GM12874 (cell line): Measurements from ENCODE around the gene ERLIN1.

ENCODE experiments used
- CTCF ChIP-seq: IDR thresholded peaks from 2 replicates; pipeline ENCODE4 v1.5.1; 2011; ENCODE audit warnings: low read depth, mild to moderate bottlenecking, control low read depth, low read length, moderate library complexity; ENCODE audit not compliant: insufficient read depth

ERLIN1 gene

GRCh38 chr10:100155936-100156335, 29.9 kb downstream of the ERLIN1 start:
- TF ChIP-seq CTCF, result no peak

GRCh38 chr10:100154666-100155065, 31.2 kb downstream of the ERLIN1 start:
- TF ChIP-seq CTCF, result no peak

GRCh38 chr10:100153239-100153825, 32.5 kb downstream of the ERLIN1 start:
- TF ChIP-seq CTCF, result no peak

DNA sequence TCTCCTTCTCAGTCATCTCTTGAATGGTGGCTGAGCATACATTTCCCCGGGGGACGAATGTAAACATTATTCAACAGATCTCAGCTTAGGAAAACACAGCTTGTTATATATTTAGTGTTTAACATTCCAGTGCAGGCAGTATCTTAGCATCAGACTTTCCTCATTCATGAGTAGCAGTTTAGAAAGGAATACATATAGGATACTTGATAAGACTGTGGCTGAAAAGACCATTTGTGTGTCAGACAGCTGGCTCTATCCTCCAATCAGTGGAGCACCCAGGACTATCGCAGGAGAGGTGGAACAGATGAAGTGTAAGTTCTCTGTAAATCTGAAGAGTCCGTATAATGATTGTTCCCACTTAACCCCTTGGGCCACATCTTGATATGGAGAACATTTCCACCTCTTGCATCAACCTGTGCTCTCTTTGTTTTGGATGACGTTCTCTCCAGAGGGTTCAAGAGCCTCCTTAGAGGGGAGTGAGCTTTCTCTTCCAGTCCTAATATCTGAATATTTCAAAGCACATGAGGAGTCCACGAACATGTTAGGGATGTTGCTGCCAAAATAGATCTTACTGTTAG, 34.0 kb downstream of the ERLIN1 start:
- no peak for TF ChIP-seq CTCF

DNA sequence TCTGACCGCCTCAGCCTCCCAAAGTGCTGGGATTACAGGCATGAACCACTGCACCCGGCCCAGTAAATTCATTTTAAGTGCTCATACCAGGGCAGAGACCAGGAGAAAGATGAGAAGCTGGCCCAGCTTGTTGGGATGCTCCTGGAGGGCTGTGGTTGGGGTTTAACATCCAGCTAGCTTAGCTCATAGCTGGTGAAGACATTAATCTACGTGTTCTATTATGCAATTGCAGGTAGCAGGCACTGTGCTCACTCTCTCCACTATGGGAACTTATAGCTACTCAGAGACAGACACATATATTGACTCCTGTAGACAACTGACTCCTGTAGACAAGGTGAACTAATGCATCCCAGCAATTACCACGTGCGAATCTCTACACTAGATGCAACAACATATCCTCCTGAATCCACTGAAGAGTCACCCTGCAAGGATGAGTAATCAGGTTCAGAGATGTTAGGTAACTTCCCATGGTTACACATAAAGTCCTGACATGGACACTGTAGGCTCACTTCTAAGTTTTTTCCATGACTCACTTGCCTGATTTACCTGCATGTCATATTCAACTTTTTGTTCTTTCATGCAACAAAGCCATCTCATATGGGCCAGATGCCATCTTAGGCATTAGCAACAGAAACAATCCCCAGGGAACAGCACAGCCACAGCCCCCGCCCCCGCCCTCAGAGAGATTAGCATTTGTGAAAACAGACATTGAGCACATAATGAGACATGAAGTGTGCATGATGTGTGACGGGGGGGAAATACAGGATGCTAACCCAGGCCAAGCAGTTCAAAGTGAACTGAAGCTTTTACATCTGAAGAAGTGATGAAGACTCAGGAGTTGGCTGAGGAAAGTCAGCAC, 37.2 kb downstream of the ERLIN1 start:
- TF ChIP-seq CTCF, result no peak

DNA sequence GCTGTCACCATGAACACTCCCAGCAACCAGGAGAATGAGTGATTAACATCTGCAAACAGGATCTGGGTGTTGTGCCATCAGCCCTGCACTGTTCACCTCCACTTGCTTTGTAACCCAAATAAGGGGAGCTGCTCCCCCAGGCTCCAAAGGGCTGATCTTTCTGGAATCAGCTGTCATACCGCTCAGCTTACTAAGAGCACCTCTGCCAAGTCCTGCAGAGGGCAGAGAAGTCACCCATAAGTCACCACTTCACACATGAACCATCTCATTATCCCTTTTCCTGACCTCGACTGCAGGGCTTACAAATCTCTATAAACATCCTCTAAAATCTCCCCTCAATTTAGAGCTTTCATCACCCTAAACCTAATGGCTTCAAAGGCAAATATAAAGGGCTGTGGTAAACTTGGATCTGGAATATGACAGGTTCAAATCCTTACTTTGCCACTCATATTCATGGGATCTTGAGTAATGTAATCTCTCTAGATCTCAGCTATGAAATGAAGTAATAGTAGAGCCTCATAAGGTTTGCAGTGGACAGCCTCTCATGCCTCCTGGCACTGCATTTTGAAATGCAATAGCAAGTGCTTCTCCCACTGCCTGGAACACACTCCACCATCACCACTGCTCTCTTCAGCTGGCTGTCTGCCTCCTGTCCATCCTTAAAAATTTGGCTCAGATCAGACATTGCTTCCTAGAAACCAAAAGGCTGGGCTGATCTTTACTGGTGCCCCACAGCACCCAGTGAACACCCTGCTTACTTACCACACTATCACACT, 38.8 kb downstream of the ERLIN1 start:
- no peak for TF ChIP-seq CTCF

DNA sequence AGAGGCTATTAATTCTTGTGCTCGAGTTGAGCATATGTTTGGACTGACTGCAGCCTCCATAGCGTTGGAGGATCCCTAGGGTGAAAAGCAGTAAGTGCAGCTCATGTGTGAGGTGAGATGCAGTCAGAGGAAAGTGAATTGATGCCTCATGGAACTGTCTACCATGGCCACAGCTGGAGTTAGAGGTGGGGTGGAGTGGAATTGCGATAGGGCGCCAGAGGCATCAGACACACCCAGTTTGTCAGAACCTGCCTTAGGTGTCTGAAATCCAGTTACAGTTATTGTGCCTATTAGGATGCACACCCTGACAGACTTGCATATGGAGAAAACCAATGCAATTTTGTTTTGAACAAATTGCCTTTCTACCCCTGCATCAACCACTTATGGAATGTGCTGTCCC, 39.4 kb downstream of the ERLIN1 start:
- TF ChIP-seq CTCF, result no peak
